Mesenchymal stem cell (in vitro differentiated cells and primary cell): ENCODE results near the gene HSPB2.

Experiments used
- DNase-seq: peaks from one replicate; pipeline ENCODE4 v3.0.0-alpha.2; 2013
- H2AFZ ChIP-seq: one replicate; pipeline ENCODE4 v1.6.1; 2013; ENCODE audit warnings: low read depth, mild to moderate bottlenecking, control low read depth, inconsistent platforms, low read length, moderate library complexity
- H2AK5ac ChIP-seq: 2 replicates; pipeline ENCODE4 v1.6.1; 2013; ENCODE audit warnings: low read length, moderate library complexity, mild to moderate bottlenecking, inconsistent platforms; ENCODE audit not compliant: severe bottlenecking
- H2BK120ac ChIP-seq: one replicate; pipeline ENCODE4 v1.6.1; 2013; ENCODE audit warnings: low read depth, mild to moderate bottlenecking, inconsistent platforms, low read length, moderate library complexity
- H2BK12ac ChIP-seq, 2 experiments: one replicate each; pipeline ENCODE4 v1.6.1; 2013; ENCODE audit warnings: inconsistent platforms in 2 of 2, low read length in 2 of 2, mild to moderate bottlenecking in 2 of 2, moderate library complexity in 2 of 2, control low read depth in 1 of 2
- H2BK15ac ChIP-seq: one replicate; pipeline ENCODE4 v1.6.1; 2013; ENCODE audit warnings: mild to moderate bottlenecking, low read depth, inconsistent platforms; ENCODE audit not compliant: poor library complexity, severe bottlenecking
- H2BK5ac ChIP-seq: 2 replicates; pipeline ENCODE4 v1.6.1; 2013; ENCODE audit warnings: low read depth, mild to moderate bottlenecking, low read length, control low read depth, inconsistent platforms; ENCODE audit not compliant: poor library complexity, severe bottlenecking
- H3K14ac ChIP-seq, 2 experiments: one replicate each; pipeline ENCODE4 v1.6.1; 2013; ENCODE audit warnings: inconsistent platforms in 2 of 2, low read length in 2 of 2, control low read depth in 1 of 2, mild to moderate bottlenecking in 1 of 2, moderate library complexity in 1 of 2
- H3K18ac ChIP-seq, 2 experiments: one replicate each; pipeline ENCODE4 v1.6.1; 2013; ENCODE audit warnings: inconsistent platforms in 2 of 2, low read length in 2 of 2, control low read depth in 1 of 2, low read depth in 1 of 2, mild to moderate bottlenecking in 1 of 2
- H3K23ac ChIP-seq, 2 experiments: one replicate each; pipeline ENCODE4 v1.6.1; 2013; ENCODE audit warnings: inconsistent platforms in 2 of 2, low read length in 2 of 2, mild to moderate bottlenecking in 2 of 2, moderate library complexity in 2 of 2, control low read depth in 1 of 2
- H3K27ac ChIP-seq: 2 replicates; pipeline ENCODE4 v1.5.1; 2013; ENCODE audit warnings: mild to moderate bottlenecking, moderate library complexity, low read length, control low read depth, inconsistent platforms; ENCODE audit not compliant: poor library complexity, severe bottlenecking
- H3K27me3 ChIP-seq, 2 experiments: 2 replicates each; pipeline versions ENCODE4 v1.6.1 to v1.7.0; 2013; ENCODE audit warnings: low read length in 2 of 2, mild to moderate bottlenecking in 2 of 2, moderate library complexity in 2 of 2, control low read depth in 1 of 2, inconsistent platforms in 1 of 2; ENCODE audit not compliant: control insufficient read depth in 1 of 2, insufficient read depth in 1 of 2
- H3K36me3 ChIP-seq, 2 experiments: 2 replicates each; pipeline versions ENCODE4 v1.6.1 to v1.7.0; 2013; ENCODE audit warnings: low read length in 2 of 2, control low read depth in 1 of 2, inconsistent platforms in 1 of 2, low read depth in 1 of 2, mild to moderate bottlenecking in 1 of 2; ENCODE audit not compliant: insufficient read depth in 2 of 2, control insufficient read depth in 1 of 2
- H3K4ac ChIP-seq, 2 experiments: one replicate each; pipeline ENCODE4 v1.6.1; 2013; ENCODE audit warnings: inconsistent platforms in 2 of 2, low read length in 2 of 2, mild to moderate bottlenecking in 2 of 2, moderate library complexity in 2 of 2, control low read depth in 1 of 2, low read depth in 1 of 2
- H3K4me1 ChIP-seq: 2 replicates; pipeline ENCODE4 v1.6.1; 2013; ENCODE audit warnings: low read depth, low read length, control low read depth; ENCODE audit not compliant: control insufficient read depth, insufficient read depth
- H3K4me2 ChIP-seq: 2 replicates; pipeline ENCODE4 v1.6.1; 2013; ENCODE audit warnings: low read length, mild to moderate bottlenecking, inconsistent platforms; ENCODE audit not compliant: poor library complexity, severe bottlenecking
- H3K4me3 ChIP-seq, 2 experiments: 2 replicates each; pipeline versions ENCODE4 v1.5.1 to v1.7.0; 2013; ENCODE audit warnings: low read length in 2 of 2, mild to moderate bottlenecking in 2 of 2, control low read depth in 1 of 2, low read depth in 1 of 2; ENCODE audit not compliant: insufficient read depth in 1 of 2
- H3K79me1 ChIP-seq: replicated peaks from 2 replicates; pipeline ENCODE4 v1.6.1; 2013; ENCODE audit warnings: mild to moderate bottlenecking, control low read depth, low read length, inconsistent platforms; ENCODE audit not compliant: poor library complexity, severe bottlenecking
- H3K9ac ChIP-seq: 2 replicates; pipeline ENCODE4 v1.7.0; 2013; ENCODE audit warnings: mild to moderate bottlenecking, low read length, moderate library complexity
- H3K9me3 ChIP-seq: 2 replicates; pipeline ENCODE4 v1.7.0; 2013; ENCODE audit warnings: mild to moderate bottlenecking, low read length; ENCODE audit not compliant: control insufficient read depth
- H4K8ac ChIP-seq: one replicate; pipeline ENCODE4 v1.6.1; 2013; ENCODE audit warnings: inconsistent platforms, mild to moderate bottlenecking, low read length, moderate library complexity
- H4K91ac ChIP-seq: one replicate; pipeline ENCODE4 v1.6.1; 2013; ENCODE audit warnings: mild to moderate bottlenecking, low read length, inconsistent platforms
- WGBS: methylation state at CpG from one replicate; pipeline ENCODE4 v1.1.7; 2013; ENCODE audit warnings: mixed read lengths; 5-methylcytosine and 5-hydroxymethylcytosine counted together

The HSPB2 gene

DNA sequence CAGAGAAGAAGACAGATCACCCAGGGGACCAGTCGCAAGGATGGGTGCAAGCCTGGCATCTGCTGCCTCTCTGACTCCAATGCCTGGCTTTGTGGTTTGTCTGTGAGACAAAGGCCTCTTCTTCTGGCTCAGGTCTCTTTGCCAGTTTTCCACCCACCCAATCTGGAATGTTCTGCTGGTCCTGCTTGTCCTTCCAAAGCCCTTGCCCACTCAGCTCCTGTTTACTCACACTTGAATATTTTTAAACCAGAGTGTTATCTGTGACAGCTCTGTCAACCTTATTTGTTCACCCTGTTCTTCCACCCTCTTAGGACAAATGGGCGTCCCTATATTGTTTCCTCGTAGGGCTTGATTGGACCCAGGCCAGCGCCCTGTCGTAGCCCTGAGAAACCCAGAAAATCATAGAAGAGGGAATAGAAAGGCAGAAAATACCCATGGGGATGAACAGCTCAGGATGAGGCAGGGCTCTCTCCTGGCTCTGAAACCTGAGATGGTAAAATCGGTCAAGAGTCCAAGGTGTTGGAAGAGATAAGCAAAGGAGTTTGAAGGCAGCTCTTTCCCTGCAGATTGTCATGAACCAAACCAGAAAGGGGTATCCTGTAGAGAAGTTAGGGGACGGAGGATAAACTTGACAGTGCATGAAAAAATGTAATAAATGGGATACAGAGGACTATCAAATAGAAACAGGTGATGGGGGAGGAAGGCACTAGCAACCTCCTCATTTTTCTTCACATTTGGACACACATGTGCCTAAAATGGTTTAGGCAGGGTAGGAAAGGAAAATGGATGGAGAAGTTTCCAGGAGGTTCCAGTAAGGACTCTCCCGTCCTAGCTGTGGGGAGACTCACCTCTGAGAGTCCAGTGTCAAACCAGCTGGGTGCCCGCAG lies 1.6 kb upstream of the HSPB2 start:
- no peaks in the 10 kb centered on the region for H3K79me1 ChIP-seq
- peaks cover 0 to 46% of the 10 kb centered on the region in 2 experiments for H3K36me3 ChIP-seq
- H3K4ac ChIP-seq, result no peak overlapping the region
- no peak overlapping the region for H4K8ac ChIP-seq
- H3K4me1 ChIP-seq, result peaks cover 10% of the 10 kb centered on the region
- H2BK120ac ChIP-seq, result no peak overlapping the region
- peak overlapping the region in 1 of 2 experiments; percentile 86 for H3K4me3 ChIP-seq
- H2BK12ac ChIP-seq, result peak overlapping the region in 1 of 2 experiments; percentile 15
- no peak overlapping the region for H3K14ac ChIP-seq
- no peak overlapping the region for H2BK15ac ChIP-seq
- no peaks in the 10 kb centered on the region for H3K9me3 ChIP-seq
- no peak overlapping the region for H3K18ac ChIP-seq
- no peak overlapping the region for H2AK5ac ChIP-seq
- H3K4me2 ChIP-seq, result no peak overlapping the region
- no peak for DNase-seq
- 82% methylated on average over 9 of the region's 9 CpGs for WGBS
- H2BK5ac ChIP-seq, result no peak overlapping the region
- H3K27ac ChIP-seq, result no peak overlapping the region
- no peak overlapping the region for H3K23ac ChIP-seq
- peak overlapping the region; percentile 97 for H3K9ac ChIP-seq
- H3K27me3 ChIP-seq, result peaks cover 0 to 17% of the 10 kb centered on the region in 2 experiments
- no peak overlapping the region for H4K91ac ChIP-seq
- H2AFZ ChIP-seq, result no peak overlapping the region

DNA sequence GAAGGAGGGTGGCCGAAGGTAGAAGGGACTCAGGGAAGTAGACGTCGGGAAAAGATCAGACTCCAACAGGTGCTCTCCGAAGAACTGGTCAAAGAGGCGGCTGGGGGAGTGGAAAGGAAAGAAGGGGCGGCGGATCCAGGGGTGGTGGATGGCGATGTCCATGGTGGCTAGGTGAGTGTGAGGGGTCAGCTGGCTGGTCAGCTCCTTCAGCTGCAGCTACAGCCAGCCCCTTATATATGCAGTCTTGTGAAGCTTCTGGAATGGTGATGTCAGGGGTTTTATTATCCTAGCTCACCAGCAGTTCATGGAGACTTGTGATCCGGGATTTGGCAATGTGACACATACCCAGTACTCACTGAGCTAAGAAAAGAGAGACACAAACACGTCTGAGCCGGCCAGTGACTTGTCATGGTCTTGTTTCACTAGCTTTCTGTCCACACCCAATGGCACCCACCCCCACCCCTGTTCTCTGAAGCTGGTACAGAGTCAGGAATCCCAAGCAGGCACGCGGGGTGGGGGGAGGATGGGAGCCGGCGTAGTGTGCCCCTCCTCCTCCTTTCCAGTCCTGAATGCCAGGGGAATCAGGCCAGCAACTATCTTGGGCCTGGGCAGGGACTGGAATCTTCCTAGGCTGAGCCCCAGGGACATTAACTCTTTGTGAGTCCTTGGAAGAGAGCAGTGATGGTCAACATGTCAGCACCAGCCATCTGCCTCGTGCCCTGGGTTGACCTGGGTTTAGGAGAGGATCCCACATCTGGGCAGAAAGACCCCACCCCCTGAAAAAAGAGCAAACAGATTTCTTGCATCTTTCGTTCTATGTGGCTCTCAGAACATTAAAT lies 752 bp upstream of the HSPB2 start, which contains the start of gene CRYAB:
Gene CRYAB, minus strand, starts transcription at position 208 of the 839 bp plus-strand sequence. Its CDS starts 46 bp downstream, at position 162.
- 57% methylated on average over 17 of the region's 17 CpGs for WGBS
- Histone ChIP-seq H2BK120ac (peak within 1 kb of the TSS; percentile 27), H2BK12ac (peak within 1 kb of the TSS in 1 of 2 experiments; percentile 70), H2AFZ (no peak within 1 kb of the TSS), H3K36me3 (peaks cover 0 to 51% of the 10 kb centered on the region in 2 experiments), H2BK15ac (no peak within 1 kb of the TSS), H3K4me1 (peaks cover 10% of the 10 kb centered on the region), H3K18ac (peak within 1 kb of the TSS; percentile 19 to 70), H4K91ac (peak within 1 kb of the TSS; percentile 77), H3K23ac (no peak within 1 kb of the TSS), H3K4me2 (peak within 1 kb of the TSS; percentile 26), H3K14ac (no peak within 1 kb of the TSS), H2BK5ac (no peak within 1 kb of the TSS), H3K27ac (no peak within 1 kb of the TSS), H3K79me1 (no peaks in the 10 kb centered on the region), H3K9me3 (no peaks in the 10 kb centered on the region), H3K9ac (peak within 1 kb of the TSS; percentile 97), H3K27me3 (peaks cover 0 to 17% of the 10 kb centered on the region in 2 experiments), H3K4me3 (peak within 1 kb of the TSS in 1 of 2 experiments; percentile 86), H3K4ac (peak within 1 kb of the TSS; percentile 46 to 73), H2AK5ac (no peak within 1 kb of the TSS), H4K8ac (peak within 1 kb of the TSS; percentile 78)
- DNase-seq, result peak; percentile 84

DNA sequence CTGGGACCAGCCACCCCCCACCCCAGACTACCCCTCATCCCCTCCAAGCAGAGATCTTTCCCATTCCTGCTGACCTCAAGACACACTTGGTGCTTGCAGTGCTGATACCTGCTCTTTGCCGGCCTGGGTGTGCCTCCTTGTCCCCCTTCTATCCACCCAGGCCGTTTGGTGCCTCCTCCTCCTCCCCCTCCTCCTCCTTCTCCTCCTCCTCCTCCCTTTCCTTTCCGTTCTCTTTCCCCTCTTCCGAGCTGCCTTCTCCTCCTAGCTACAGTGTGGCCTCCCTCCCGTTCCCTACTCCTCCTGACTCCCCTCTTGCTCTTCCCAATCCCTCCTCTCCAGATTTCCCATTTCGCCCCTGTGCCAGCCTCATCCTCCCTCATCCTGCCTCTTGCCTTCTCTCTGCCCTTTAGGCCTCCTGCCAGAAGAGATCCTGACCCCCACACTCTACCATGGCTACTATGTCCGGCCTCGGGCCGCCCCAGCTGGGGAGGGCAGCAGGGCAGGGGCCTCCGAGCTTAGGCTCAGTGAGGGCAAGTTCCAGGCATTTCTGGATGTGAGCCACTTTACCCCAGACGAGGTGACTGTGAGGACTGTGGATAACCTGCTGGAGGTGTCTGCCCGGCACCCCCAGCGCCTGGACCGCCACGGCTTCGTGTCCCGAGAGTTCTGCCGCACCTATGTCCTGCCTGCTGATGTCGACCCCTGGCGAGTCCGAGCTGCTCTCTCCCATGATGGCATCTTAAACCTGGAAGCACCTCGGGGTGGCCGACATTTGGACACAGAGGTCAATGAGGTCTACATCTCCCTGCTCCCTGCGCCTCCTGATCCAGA lies 712 bp downstream of the HSPB2 start:
- no peak overlapping the region for H2BK120ac ChIP-seq
- H3K18ac ChIP-seq, result no peak overlapping the region
- no peaks in the 10 kb centered on the region for H3K9me3 ChIP-seq
- no peak overlapping the region for H4K8ac ChIP-seq
- H3K27ac ChIP-seq, result no peak overlapping the region
- peaks cover 0 to 42% of the 10 kb centered on the region in 2 experiments for H3K36me3 ChIP-seq
- H3K4me2 ChIP-seq, result no peak overlapping the region
- H3K4me1 ChIP-seq, result peaks cover 10% of the 10 kb centered on the region
- no peak for DNase-seq
- no peak overlapping the region for H2BK15ac ChIP-seq
- no peak overlapping the region for H2BK5ac ChIP-seq
- peak overlapping the region; percentile 97 for H3K9ac ChIP-seq
- peaks cover 0 to 17% of the 10 kb centered on the region in 2 experiments for H3K27me3 ChIP-seq
- H2BK12ac ChIP-seq, result no peak overlapping the region
- H4K91ac ChIP-seq, result no peak overlapping the region
- H3K4ac ChIP-seq, result no peak overlapping the region
- no peak overlapping the region for H2AFZ ChIP-seq
- H2AK5ac ChIP-seq, result no peak overlapping the region
- no peaks in the 10 kb centered on the region for H3K79me1 ChIP-seq
- no peak overlapping the region for H3K23ac ChIP-seq
- peak overlapping the region in 1 of 2 experiments; percentile 86 for H3K4me3 ChIP-seq
- no peak overlapping the region for H3K14ac ChIP-seq
- 89% methylated on average over 24 of the region's 24 CpGs for WGBS
